Ascending aorta (tissue), 2 donors: ENCODE measurements around the gene CERS3. TPM values are rescaled to one million over a fixed set of nuclear protein-coding genes. Genes with fewer than 3 reads are reported as not detected.

ENCODE experiments used
- DNase-seq, 2 donors: peaks; one replicate each; pipeline ENCODE4 v3.0.0-alpha.2; 2019; ENCODE audit warnings: low spot score in 2 of 2
- H3K27ac ChIP-seq, 2 donors: fragments of 200-600 bp; sonication (generic); one replicate each; pipeline ENCODE4 v1.5.1; 2016 to 2017; ENCODE audit warnings: mild to moderate bottlenecking in 1 of 2
- H3K27me3 ChIP-seq: fragments of 200-600 bp; sonication (generic); one replicate; pipeline ENCODE4 v1.5.1; 2017
- H3K36me3 ChIP-seq, 2 donors: fragments of 200-600 bp; sonication (generic); one replicate each; pipeline ENCODE4 v1.5.1; 2016
- H3K4me1 ChIP-seq, 2 donors: fragments of 200-600 bp; sonication (generic); one replicate each; pipeline ENCODE4 v1.5.1; 2016 to 2017; ENCODE audit warnings: mild to moderate bottlenecking in 1 of 2
- H3K4me3 ChIP-seq, 2 donors: fragments of 200-600 bp; sonication (generic); one replicate each; pipeline ENCODE4 v1.5.1; 2016 to 2017; ENCODE audit warnings: mild to moderate bottlenecking in 1 of 2
- H3K9me3 ChIP-seq, 2 donors: fragments of 200-600 bp; sonication (generic); one replicate each; pipeline ENCODE4 v1.5.1; 2016
- CTCF ChIP-seq, 3 experiments: fragments of 200-600 bp in 2 of 3; fragments of 450-650 bp in 1 of 3; sonication (generic) in 2 of 3; IDR thresholded peaks; one replicate each; pipeline ENCODE4 v1.5.1; 2016 to 2019; ENCODE audit warnings: antibody characterized with exemption in 3 of 3, mild to moderate bottlenecking in 1 of 3, moderate library complexity in 1 of 3
- intact Hi-C: fragments of 100-400 bp; cut with DNase I; formaldehyde crosslinking; loops from one replicate; pipeline ENCODE4 v1.15.1; 2023
- total RNA-seq: library from RNA; depleted of rRNA; stranded (reverse); fragments of >200 nt; gene quantifications from one replicate; pipeline ENCODE4 v1.1.0, GENCODE V29; 2016

The CERS3 gene
- total RNA-seq, 1 donor from 2014 or later = not detected

- intact Hi-C loops = no loop called here
Observed at GRCh38 chr15:100520132-100520921, 8.4 kb downstream of the CERS3 start.

GRCh38 chr15:100517846-100518245, 10.9 kb downstream of the CERS3 start:
- no peak for DNase-seq
- no peak overlapping the region for H3K27ac ChIP-seq
- intact Hi-C loops = no loop called here
- H3K36me3 ChIP-seq = no peaks in the 10 kb centered on the region
- TF ChIP-seq CTCF (IDR thresholded peaks at IDR 0.05) = no peak
- H3K9me3 ChIP-seq = no peaks in the 10 kb centered on the region
- H3K4me1 ChIP-seq = peaks cover 0 to 4% of the 10 kb centered on the region in 2 donors
- no peaks in the 10 kb centered on the region for H3K27me3 ChIP-seq
- no peak overlapping the region for H3K4me3 ChIP-seq

More at GRCh38 chr15:100520132-100520921, 8.4 kb downstream of the CERS3 start:
- Histone ChIP-seq H3K9me3 (no peaks in the 10 kb centered on the region), H3K4me1 (peaks cover 0 to 4% of the 10 kb centered on the region in 2 donors), H3K27me3 (no peaks in the 10 kb centered on the region), H3K4me3 (no peak overlapping the region), H3K36me3 (no peaks in the 10 kb centered on the region), H3K27ac (no peak overlapping the region)
- no peak for TF ChIP-seq CTCF (IDR thresholded peaks at IDR 0.05)
- DNase-seq = no peak

- Histone ChIP-seq H3K4me1 (peaks cover 0 to 4% of the 10 kb centered on the region in 2 donors), H3K4me3 (no peak overlapping the region), H3K36me3 (no peaks in the 10 kb centered on the region), H3K9me3 (no peaks in the 10 kb centered on the region), H3K27ac (no peak overlapping the region), H3K27me3 (no peaks in the 10 kb centered on the region)
- no peak for DNase-seq
- no peak for TF ChIP-seq CTCF (IDR thresholded peaks at IDR 0.05)
- intact Hi-C loops = no loop called here
Observed at GRCh38 chr15:100516643-100517512, 11.9 kb downstream of the CERS3 start.

GRCh38 chr15:100515758-100516157, 13.0 kb downstream of the CERS3 start:
- Histone ChIP-seq H3K27me3 (no peaks in the 10 kb centered on the region), H3K4me1 (peaks cover 0 to 4% of the 10 kb centered on the region in 2 donors), H3K4me3 (no peak overlapping the region), H3K27ac (no peak overlapping the region), H3K36me3 (no peaks in the 10 kb centered on the region), H3K9me3 (no peaks in the 10 kb centered on the region)
- no peak for TF ChIP-seq CTCF (IDR thresholded peaks at IDR 0.05)
- intact Hi-C loops = no loop called here
- DNase-seq = no peak

- H3K4me1 ChIP-seq = no peaks in the 10 kb centered on the region
- TF ChIP-seq CTCF (IDR thresholded peaks at IDR 0.05) = no peak
- no peak for DNase-seq
- H3K36me3 ChIP-seq = no peaks in the 10 kb centered on the region
- H3K27ac ChIP-seq = no peak overlapping the region
- no peaks in the 10 kb centered on the region for H3K27me3 ChIP-seq
- H3K4me3 ChIP-seq = no peak overlapping the region
- intact Hi-C loops = no loop called here
- H3K9me3 ChIP-seq = no peaks in the 10 kb centered on the region
Observed at GRCh38 chr15:100508641-100509300, 20.0 kb downstream of the CERS3 start.
